ENCODE results near the gene TIMP1.

Gene TIMP1

GRCh38 chrX:47629419-47630200 is 47.4 kb downstream of the TIMP1 start, which contains the start of gene CFP:
Gene CFP, minus strand, starts transcription at chrX:47629930. Its CDS starts 86 bp downstream, at chrX:47629844.
- TF ChIP-seq CTCF (IDR thresholded peaks at IDR 0.05; ENCODE audit: poor library complexity, severe bottlenecking): no peak

GRCh38 chrX:47631676-47632075 is 49.4 kb downstream of the TIMP1 start:
- H3K27ac ChIP-seq (ENCODE audit: poor library complexity, severe bottlenecking): no peak overlapping the region
- ATAC-seq (ENCODE audit: low read depth) (no peak), DNase-seq (ENCODE audit: low spot score) (no peak)
- TF ChIP-seq CTCF (IDR thresholded peaks at IDR 0.05; ENCODE audit: poor library complexity, severe bottlenecking): no peak
- no peaks in the 10 kb centered on the region; the same call in 1 of the 2 replicates for H3K36me3 ChIP-seq (ENCODE audit: low read depth)
- H3K27me3 ChIP-seq (ENCODE audit: insufficient read depth, poor library complexity, severe bottlenecking): no peaks in the 10 kb centered on the region
- H3K4me3 ChIP-seq (ENCODE audit: severe bottlenecking): no peak overlapping the region
- no peaks in the 10 kb centered on the region for H3K4me1 ChIP-seq (ENCODE audit: insufficient read depth, poor library complexity, severe bottlenecking)
- no peaks in the 10 kb centered on the region for H3K9me3 ChIP-seq (ENCODE audit: severe bottlenecking)

More at GRCh38 chrX:47629419-47630200, 47.4 kb downstream of the TIMP1 start, which contains the start of gene CFP:
- H3K27me3 ChIP-seq (ENCODE audit: insufficient read depth, poor library complexity, severe bottlenecking): no peaks in the 10 kb centered on the region
- H3K36me3 ChIP-seq (ENCODE audit: low read depth): no peaks in the 10 kb centered on the region
- H3K9me3 ChIP-seq (ENCODE audit: severe bottlenecking): no peaks in the 10 kb centered on the region
- DNase-seq (ENCODE audit: low spot score) (no peak), ATAC-seq (ENCODE audit: low read depth) (no peak)
- no peak within 1 kb of the TSS for H3K27ac ChIP-seq (ENCODE audit: poor library complexity, severe bottlenecking)
- no peaks in the 10 kb centered on the region for H3K4me1 ChIP-seq (ENCODE audit: insufficient read depth, poor library complexity, severe bottlenecking)
- H3K4me3 ChIP-seq (ENCODE audit: severe bottlenecking): no peak within 1 kb of the TSS

- no peaks in the 10 kb centered on the region for H3K27me3 ChIP-seq (ENCODE audit: insufficient read depth, poor library complexity, severe bottlenecking)
- no peaks in the 10 kb centered on the region for H3K9me3 ChIP-seq (ENCODE audit: severe bottlenecking)
- H3K4me1 ChIP-seq (ENCODE audit: insufficient read depth, poor library complexity, severe bottlenecking): no peaks in the 10 kb centered on the region
- no peak overlapping the region for H3K4me3 ChIP-seq (ENCODE audit: severe bottlenecking)
- H3K36me3 ChIP-seq (ENCODE audit: low read depth): no peaks in the 10 kb centered on the region; the same call in 1 of the 2 replicates
- no peak overlapping the region for H3K27ac ChIP-seq (ENCODE audit: poor library complexity, severe bottlenecking)
- DNase-seq (ENCODE audit: low spot score): no peak
- TF ChIP-seq CTCF (IDR thresholded peaks at IDR 0.05; ENCODE audit: poor library complexity, severe bottlenecking): no peak
- no peak for ATAC-seq (ENCODE audit: low read depth)
Measured at GRCh38 chrX:47632666-47633065, 50.4 kb downstream of the TIMP1 start.

GRCh38 chrX:47633689-47634590 is 51.7 kb downstream of the TIMP1 start:
- ATAC-seq (ENCODE audit: low read depth) (no peak), DNase-seq (ENCODE audit: low spot score) (no peak)
- H3K4me1 ChIP-seq (ENCODE audit: insufficient read depth, poor library complexity, severe bottlenecking): no peaks in the 10 kb centered on the region
- H3K9me3 ChIP-seq (ENCODE audit: severe bottlenecking): no peaks in the 10 kb centered on the region
- no peaks in the 10 kb centered on the region for H3K27me3 ChIP-seq (ENCODE audit: insufficient read depth, poor library complexity, severe bottlenecking)
- H3K4me3 ChIP-seq (ENCODE audit: severe bottlenecking): no peak overlapping the region
- no peak overlapping the region for H3K27ac ChIP-seq (ENCODE audit: poor library complexity, severe bottlenecking)
- TF ChIP-seq CTCF (IDR thresholded peaks at IDR 0.05; ENCODE audit: poor library complexity, severe bottlenecking): no peak
- no peaks in the 10 kb centered on the region; the same call in 1 of the 2 replicates for H3K36me3 ChIP-seq (ENCODE audit: low read depth)

Data from RWPE2 (cell line).